Adrenal gland (tissue), 5 donors: ENCODE results near the gene EIF4E1B.

Experiments used
- CTCF ChIP-seq, 6 experiments: fragments of 450-650 bp in 4 of 6; fragments of 200-600 bp in 2 of 6; sonication (generic) in 1 of 6; IDR thresholded peaks; 1 replicate in 5 of 6; 2 replicates in 1 of 6; pipeline versions ENCODE4 v1.5.1 to v1.8.0; 2016 to 2021; ENCODE audit warnings: antibody characterized with exemption in 6 of 6, mild to moderate bottlenecking in 2 of 6, moderate library complexity in 1 of 6
- POLR2A ChIP-seq, 2 donors: fragments of 450-650 bp; IDR thresholded peaks; one replicate each; pipeline ENCODE4 v1.6.1; 2017; ENCODE audit warnings: antibody characterized with exemption in 2 of 2, mild to moderate bottlenecking in 2 of 2, moderate library complexity in 1 of 2
- donor health status: DM: no; HTN: no; CAD: no.

- TF ChIP-seq CTCF (IDR thresholded peaks at IDR 0.05) (no peak), POLR2A (IDR thresholded peaks at IDR 0.05) (no peak)
These were observed 40.9 kb downstream of the EIF4E1B start for GRCh38 chr5:176671399-176671798.
